Fibroblast of lung (primary cell): ENCODE measurements around the gene N4BP3. TPM values are rescaled to one million over a fixed set of nuclear protein-coding genes. Genes with fewer than 3 reads are reported as not detected.
A peak's percentile ranks its signal among the peaks of the same experiment; 100 is the strongest.

Source experiments
- DNase-seq, 2 donors: peaks; one replicate each; pipeline versions ENCODE4 v3.0.0 to v3.0.0-alpha.2; 2010; ENCODE audit warnings: low read depth in 2 of 2
- H2AFZ ChIP-seq: 2 replicates; pipeline ENCODE4 v1.5.1; 2012; ENCODE audit warnings: low read length, control low read depth, inconsistent platforms
- H3K27ac ChIP-seq: 2 replicates; pipeline ENCODE4 v1.5.1; 2011; ENCODE audit warnings: low read length, control low read depth; ENCODE audit not compliant: insufficient read depth
- H3K27me3 ChIP-seq: 2 replicates; pipeline ENCODE4 v1.5.1; 2011; ENCODE audit warnings: mild to moderate bottlenecking, low read length; ENCODE audit not compliant: control insufficient read depth, insufficient read depth
- H3K36me3 ChIP-seq: 2 replicates; pipeline ENCODE4 v1.5.1; 2011; ENCODE audit warnings: low read length; ENCODE audit not compliant: control insufficient read depth, insufficient read depth
- H3K4me1 ChIP-seq: 2 replicates; pipeline ENCODE4 v1.5.1; 2011; ENCODE audit warnings: low read length; ENCODE audit not compliant: control insufficient read depth, insufficient read depth; ENCODE audit errors: extremely low read depth
- H3K4me2 ChIP-seq: 2 replicates; pipeline ENCODE4 v1.5.1; 2011; ENCODE audit warnings: low read length, control low read depth; ENCODE audit not compliant: insufficient read depth; ENCODE audit errors: extremely low read depth
- H3K4me3 ChIP-seq, 4 experiments: fragments of 200-600 bp in 1 of 4; sonication (generic) in 1 of 4; replicated peaks in 1 of 4; 2 replicates each; pipeline ENCODE4 v1.5.1; 2011 to 2016; ENCODE audit warnings: low read length in 4 of 4, low read depth in 3 of 4, mild to moderate bottlenecking in 3 of 4, control low read depth in 2 of 4, inconsistent platforms in 1 of 4, mixed read lengths in 1 of 4; ENCODE audit not compliant: insufficient read depth in 1 of 4; ENCODE audit errors: control extremely low read depth in 1 of 4
- H3K79me2 ChIP-seq: 2 replicates; pipeline ENCODE4 v1.5.1; 2012; ENCODE audit warnings: mild to moderate bottlenecking, low read length, inconsistent platforms; ENCODE audit not compliant: control insufficient read depth, insufficient read depth
- H3K9ac ChIP-seq: 2 replicates; pipeline ENCODE4 v1.5.1; 2011; ENCODE audit warnings: mild to moderate bottlenecking, low read length, control low read depth; ENCODE audit not compliant: insufficient read depth
- H3K9me3 ChIP-seq: 2 replicates; pipeline ENCODE4 v1.5.1; 2012; ENCODE audit warnings: low read depth, low read length; ENCODE audit not compliant: control insufficient read depth, insufficient read depth
- H4K20me1 ChIP-seq: 2 replicates; pipeline ENCODE4 v1.5.1; 2011; ENCODE audit warnings: low read length; ENCODE audit not compliant: control insufficient read depth, insufficient read depth; ENCODE audit errors: extremely low read depth
- EZH2 ChIP-seq: IDR thresholded peaks from 2 replicates; pipeline ENCODE4 v1.5.1; 2012; ENCODE audit warnings: low read length, control low read depth, mild to moderate bottlenecking; ENCODE audit errors: missing control alignments
- polyA plus RNA-seq, 2 donors: library from polyadenylated mRNA; depleted of rRNA in 1 of 2; stranded (reverse) in 1 of 2; unstranded in 1 of 2; fragments of >200 nt; gene quantifications; 2 replicates each; pipeline ENCODE4 v1.2.1, GENCODE V29; 2011 to 2012; ENCODE audit warnings: missing spikeins in 1 of 2
- total RNA-seq: library from RNA; depleted of rRNA; stranded (reverse); fragments of >200 nt; gene quantifications from 2 replicates; pipeline ENCODE4 v1.2.1, GENCODE V29; 2014
- TF ChIP-seq, protein P1 (sequence below), 2 donors: IDR thresholded peaks in 1 of 2; conservative IDR thresholded peaks in 1 of 2; 1 replicate in 1 of 2; 2 replicates in 1 of 2; pipeline ENCODE4 v1.5.1; 2011 to 2012; ENCODE audit warnings: low read length in 2 of 2, control low read depth in 1 of 2, inconsistent platforms in 1 of 2, low read depth in 1 of 2, mild to moderate bottlenecking in 1 of 2

The N4BP3 gene
- total and polyA plus RNA-seq, 2 donors (not counting 1 experiment from before 2014, with no cell fraction given) = 0.19 to 0.83 TPM

DNA sequence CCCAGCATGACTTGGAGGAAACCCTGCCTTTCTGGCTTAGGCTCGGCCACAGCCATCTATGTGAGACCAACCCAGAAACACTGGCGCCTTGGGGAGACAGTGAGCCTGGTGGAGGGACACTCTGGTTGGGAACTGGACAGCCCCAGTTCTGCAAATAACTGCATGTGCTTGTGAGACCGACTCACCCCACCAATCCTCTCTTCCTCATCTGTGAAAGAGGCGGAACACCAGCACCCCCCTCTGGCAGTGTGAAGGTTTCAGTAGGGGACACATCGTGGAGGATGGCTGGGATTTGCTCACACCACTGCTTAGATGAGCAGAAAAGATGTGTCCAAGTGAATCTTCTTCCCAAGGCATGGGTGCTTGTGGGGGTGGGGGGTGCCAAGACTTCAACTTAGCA, 43.4 kb upstream of the N4BP3 start:
- Histone ChIP-seq H3K9me3 (no peaks in the 10 kb centered on the region), H3K4me1 (no peaks in the 10 kb centered on the region), H4K20me1 (no peaks in the 10 kb centered on the region), H2AFZ (no peak overlapping the region), H3K27ac (no peak overlapping the region), H3K79me2 (no peaks in the 10 kb centered on the region), H3K9ac (no peak overlapping the region), H3K36me3 (no peaks in the 10 kb centered on the region), H3K4me3 (no peak overlapping the region), H3K27me3 (peaks cover 7% of the 10 kb centered on the region), H3K4me2 (no peak overlapping the region)
- peak in 1 of 2 donors; percentile 27 for DNase-seq
- TF ChIP-seq, protein P1, sequence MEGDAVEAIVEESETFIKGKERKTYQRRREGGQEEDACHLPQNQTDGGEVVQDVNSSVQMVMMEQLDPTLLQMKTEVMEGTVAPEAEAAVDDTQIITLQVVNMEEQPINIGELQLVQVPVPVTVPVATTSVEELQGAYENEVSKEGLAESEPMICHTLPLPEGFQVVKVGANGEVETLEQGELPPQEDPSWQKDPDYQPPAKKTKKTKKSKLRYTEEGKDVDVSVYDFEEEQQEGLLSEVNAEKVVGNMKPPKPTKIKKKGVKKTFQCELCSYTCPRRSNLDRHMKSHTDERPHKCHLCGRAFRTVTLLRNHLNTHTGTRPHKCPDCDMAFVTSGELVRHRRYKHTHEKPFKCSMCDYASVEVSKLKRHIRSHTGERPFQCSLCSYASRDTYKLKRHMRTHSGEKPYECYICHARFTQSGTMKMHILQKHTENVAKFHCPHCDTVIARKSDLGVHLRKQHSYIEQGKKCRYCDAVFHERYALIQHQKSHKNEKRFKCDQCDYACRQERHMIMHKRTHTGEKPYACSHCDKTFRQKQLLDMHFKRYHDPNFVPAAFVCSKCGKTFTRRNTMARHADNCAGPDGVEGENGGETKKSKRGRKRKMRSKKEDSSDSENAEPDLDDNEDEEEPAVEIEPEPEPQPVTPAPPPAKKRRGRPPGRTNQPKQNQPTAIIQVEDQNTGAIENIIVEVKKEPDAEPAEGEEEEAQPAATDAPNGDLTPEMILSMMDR (conservative IDR thresholded peaks at IDR 0.05 in 1 of 2, IDR thresholded peaks at IDR 0.05 in 1 of 2; ENCODE audit: low read depth in 1 of 2, low read length in 2 of 2) = peak in 1 of 2 donors; percentile 40
- TF ChIP-seq EZH2 = no peak

DNA sequence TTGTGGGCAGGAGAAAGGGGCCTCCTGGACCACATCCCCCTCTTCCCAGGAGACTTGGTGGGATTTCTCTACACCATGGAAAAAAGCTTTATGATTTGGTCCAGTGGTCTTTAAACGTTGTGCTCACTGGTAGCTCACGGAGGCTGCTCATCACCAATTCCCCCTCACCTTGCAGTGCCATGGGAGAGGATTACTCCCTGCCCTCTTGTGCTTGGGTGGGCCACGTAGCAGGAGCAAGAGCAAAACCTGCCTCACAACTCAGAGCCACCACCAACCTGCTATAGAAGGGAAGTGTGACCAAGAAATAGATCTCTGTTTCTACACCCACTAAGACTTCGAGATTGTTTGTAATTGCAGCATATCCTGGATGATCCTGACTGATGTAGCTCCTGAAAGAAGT, 42.2 kb upstream of the N4BP3 start:
- Histone ChIP-seq H3K79me2 (no peaks in the 10 kb centered on the region), H3K4me2 (no peak overlapping the region), H3K4me3 (no peak overlapping the region), H2AFZ (no peak overlapping the region), H3K9me3 (no peaks in the 10 kb centered on the region), H3K36me3 (no peaks in the 10 kb centered on the region), H4K20me1 (no peaks in the 10 kb centered on the region), H3K4me1 (no peaks in the 10 kb centered on the region), H3K27ac (no peak overlapping the region), H3K9ac (no peak overlapping the region), H3K27me3 (peaks cover 7% of the 10 kb centered on the region)
- DNase-seq = no peak
- TF ChIP-seq, protein P1 (conservative IDR thresholded peaks at IDR 0.05 in 1 of 2, IDR thresholded peaks at IDR 0.05 in 1 of 2; ENCODE audit: low read depth in 1 of 2, low read length in 2 of 2) = no peak
- TF ChIP-seq EZH2 = no peak

DNA sequence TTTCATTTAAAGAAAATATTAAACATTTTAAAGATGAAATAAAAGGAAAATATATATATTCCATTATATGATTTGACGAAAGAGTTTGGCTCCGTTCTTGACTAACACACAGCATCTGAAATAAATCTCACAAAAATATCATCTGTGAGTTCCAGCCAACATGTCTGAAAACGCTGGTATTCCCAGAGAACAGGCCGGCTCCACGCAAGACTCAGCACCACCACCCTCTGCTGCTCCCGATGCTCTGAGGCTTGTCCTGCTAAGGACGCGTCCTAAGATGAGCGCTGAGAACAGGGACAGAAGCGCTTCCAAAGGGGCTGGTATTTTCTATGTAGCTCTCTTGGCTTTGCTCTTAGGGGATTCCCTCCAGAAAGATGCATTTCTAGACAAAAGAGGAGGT, 40.6 kb upstream of the N4BP3 start:
- Histone ChIP-seq H4K20me1 (no peaks in the 10 kb centered on the region), H3K4me2 (no peak overlapping the region), H3K9ac (no peak overlapping the region), H3K4me3 (no peak overlapping the region), H3K4me1 (no peaks in the 10 kb centered on the region), H2AFZ (no peak overlapping the region), H3K9me3 (no peaks in the 10 kb centered on the region), H3K36me3 (no peaks in the 10 kb centered on the region), H3K79me2 (no peaks in the 10 kb centered on the region), H3K27ac (no peak overlapping the region), H3K27me3 (peaks cover 7% of the 10 kb centered on the region)
- no peak for TF ChIP-seq EZH2
- TF ChIP-seq, protein P1 (conservative IDR thresholded peaks at IDR 0.05 in 1 of 2, IDR thresholded peaks at IDR 0.05 in 1 of 2; ENCODE audit: low read depth in 1 of 2, low read length in 2 of 2) = no peak
- DNase-seq = no peak
